PC-9 (cell line): Measurements from ENCODE around the gene PNP. TPM values are rescaled to one million over a fixed set of nuclear protein-coding genes. Genes with fewer than 3 reads are reported as not detected.
A peak's percentile ranks its signal among the peaks of the same experiment; 100 is the strongest.

Experiments used
- BruUV-seq: library from RNA; stranded (reverse); fragments of 400-500 nt; replicated peaks from 2 replicates; lab custom pipeline; 2021; lab: Mats Ljungman, UMichigan
- CTCF ChIA-PET: fragments of 300-600 bp; sonication (Branson Sonifier 250); formaldehyde crosslinking; loops from one replicate; lab custom pipeline; 2022; ENCODE audit warnings: antibody characterized with exemption; lab: Charles Lee
- POLR2A ChIA-PET: fragments of 300-600 bp; sonication (Branson Sonifier 250); formaldehyde crosslinking; loops from one replicate; lab custom pipeline; 2022; ENCODE audit warnings: antibody characterized with exemption; ENCODE audit not compliant: unreplicated experiment; lab: Charles Lee
- DNase-seq, 2 experiments: peaks; one replicate each; pipeline versions ENCODE4 v3.0.0 to v3.0.0-alpha.2; 2015 to 2022; ENCODE audit warnings: mixed read lengths in 1 of 2
- H2AFZ ChIP-seq: fragments of 200-600 bp; sonication (generic); 2 replicates; pipeline ENCODE4 v1.8.1; 2017; ENCODE audit warnings: antibody characterized with exemption
- H3F3A ChIP-seq: fragments of 200-600 bp; sonication (generic); 2 replicates; pipeline ENCODE4 v1.8.1; 2017; ENCODE audit warnings: antibody characterized with exemption, mild to moderate bottlenecking, low read depth; ENCODE audit not compliant: insufficient read depth
- H3K27ac ChIP-seq: fragments of 200-600 bp; sonication (generic); 2 replicates; pipeline ENCODE4 v1.6.1; 2016; ENCODE audit warnings: mixed run types
- H3K27me3 ChIP-seq: fragments of 200-600 bp; sonication (generic); 2 replicates; pipeline ENCODE4 v1.6.1; 2016; ENCODE audit warnings: low read depth, mixed run types; ENCODE audit not compliant: insufficient read depth
- H3K36me3 ChIP-seq: fragments of 200-600 bp; sonication (generic); 2 replicates; pipeline ENCODE4 v1.6.1; 2016; ENCODE audit warnings: low read depth, mixed run types
- H3K4me1 ChIP-seq: fragments of 200-600 bp; sonication (generic); replicated peaks from 2 replicates; pipeline ENCODE4 v1.6.1; 2016; ENCODE audit warnings: mixed run types; ENCODE audit not compliant: insufficient read depth
- H3K4me2 ChIP-seq: fragments of 200-600 bp; sonication (generic); 2 replicates; pipeline ENCODE4 v1.6.1; 2017; ENCODE audit warnings: mixed run types
- H3K4me3 ChIP-seq: fragments of 200-600 bp; sonication (generic); 2 replicates; pipeline ENCODE4 v1.6.1; 2016; ENCODE audit warnings: mixed run types
- H3K79me2 ChIP-seq: fragments of 200-600 bp; sonication (generic); 2 replicates; pipeline ENCODE4 v1.6.1; 2017; ENCODE audit warnings: low read depth, mixed run types
- H3K9me2 ChIP-seq: fragments of 200-600 bp; sonication (generic); 2 replicates; pipeline ENCODE4 v1.8.1; 2017; ENCODE audit warnings: mild to moderate bottlenecking; ENCODE audit not compliant: insufficient read depth
- H3K9me3 ChIP-seq: fragments of 200-600 bp; sonication (generic); 2 replicates; pipeline ENCODE4 v1.8.1; 2016; ENCODE audit warnings: low read depth; ENCODE audit not compliant: insufficient read depth
- H4K20me1 ChIP-seq: fragments of 200-600 bp; sonication (generic); 2 replicates; pipeline ENCODE4 v1.8.1; 2017; ENCODE audit not compliant: insufficient read depth
- CTCF ChIP-seq: fragments of 200-600 bp; sonication (generic); conservative IDR thresholded peaks from 2 replicates; pipeline ENCODE4 v1.6.1; 2017; ENCODE audit warnings: mixed run types, antibody characterized with exemption, mild to moderate bottlenecking, moderate library complexity
- EZH2 ChIP-seq: fragments of 200-600 bp; sonication (generic); IDR thresholded peaks from 2 replicates; pipeline ENCODE4 v1.8.0; 2017; ENCODE audit warnings: antibody characterized with exemption, low read depth
- intact Hi-C: fragments of 100-400 bp; cut with micrococcal nuclease; formaldehyde crosslinking; loops from one replicate; pipeline ENCODE4 v1.10.0; 2022; ENCODE audit not compliant: unreplicated experiment
- total RNA-seq: library from RNA; stranded (reverse); gene quantifications from 2 replicates; pipeline ENCODE4 v1.2.3, GENCODE V29; 2021

Gene PNP
- total RNA-seq, 1 experiment from 2014 or later: 26.9 TPM

- Histone ChIP-seq H3K4me2 (peak overlapping the region; percentile 100), H3K9me3 (no peaks in the 10 kb centered on the region), H3K79me2 (peaks cover 23% of the 10 kb centered on the region), H4K20me1 (no peaks in the 10 kb centered on the region), H3K27ac (peak overlapping the region; percentile 80), H3K36me3 (no peaks in the 10 kb centered on the region), H2AFZ (peak overlapping the region; percentile 94), H3K4me3 (peak overlapping the region; percentile 80), H3K27me3 (no peaks in the 10 kb centered on the region), H3K4me1 (no peaks in the 10 kb centered on the region; the same call in none of the 2 replicates), H3F3A (peaks cover 11% of the 10 kb centered on the region; the same call in 1 of the 2 replicates), H3K9me2 (no peaks in the 10 kb centered on the region)
- POLR2A ChIA-PET: interaction anchor here (0.7 to 1.2 kb wide), 2 partner anchors 8 to 130 kb away, joined by 5 to 6 read pairs; partner anchors contain the start of gene PIP4P1
- intact Hi-C loops: loop anchor here (1.0 to 10.0 kb wide), 2 partner anchors 9 to 125 kb away; partner anchors contain the start of genes PARP2 and PIP4P1
- CTCF ChIA-PET: interaction anchor here (0.6 kb wide), 1 partner anchor 17 kb away, joined by 3 read pairs; no protein-coding TSS in a partner anchor
- TF ChIP-seq EZH2 (no peak), CTCF (no peak)
- BruUV-seq: TSS peak; percentile 48
- DNase-seq: peak; percentile 16 to 63
Measured at GRCh38 chr14:20469890-20470602, 840 bp downstream of the PNP start.

- H3F3A ChIP-seq: peaks cover 11% of the 10 kb centered on the region; the same call in 1 of the 2 replicates
- H3K27me3 ChIP-seq: no peaks in the 10 kb centered on the region
- no peaks in the 10 kb centered on the region for H3K36me3 ChIP-seq
- peak overlapping the region; percentile 80 for H3K27ac ChIP-seq
- CTCF ChIA-PET: no interaction called here
- no peaks in the 10 kb centered on the region for H4K20me1 ChIP-seq
- no peaks in the 10 kb centered on the region; the same call in none of the 2 replicates for H3K4me1 ChIP-seq
- H3K4me3 ChIP-seq: peak overlapping the region; percentile 80
- POLR2A ChIA-PET: interaction anchor here (0.7 to 1.2 kb wide), 2 partner anchors 9 to 129 kb away, joined by 5 to 6 read pairs; partner anchors contain the start of gene PIP4P1
- peaks cover 23% of the 10 kb centered on the region for H3K79me2 ChIP-seq
- TF ChIP-seq CTCF: no peak
- TF ChIP-seq EZH2: no peak
- DNase-seq: peak in 1 of 2 experiments; percentile 39
- intact Hi-C loops: no loop called here
- no TSS peak for BruUV-seq
- no peaks in the 10 kb centered on the region for H3K9me2 ChIP-seq
- H3K9me3 ChIP-seq: no peaks in the 10 kb centered on the region
- H3K4me2 ChIP-seq: peak overlapping the region; percentile 100
- peak overlapping the region; percentile 94 for H2AFZ ChIP-seq
Measured at GRCh38 chr14:20470603-20470901, 1.3 kb downstream of the PNP start.

GRCh38 chr14:20472536-20473169 lies 3.4 kb downstream of the PNP start:
- Histone ChIP-seq H3K4me2 (no peak overlapping the region), H3K4me3 (no peak overlapping the region), H3K27me3 (no peaks in the 10 kb centered on the region), H3K9me3 (no peaks in the 10 kb centered on the region), H3K36me3 (no peaks in the 10 kb centered on the region), H2AFZ (no peak overlapping the region), H4K20me1 (no peaks in the 10 kb centered on the region), H3K79me2 (peaks cover 23% of the 10 kb centered on the region), H3K4me1 (no peaks in the 10 kb centered on the region; the same call in none of the 2 replicates), H3K9me2 (no peaks in the 10 kb centered on the region), H3F3A (peaks cover 8% of the 10 kb centered on the region; the same call in 1 of the 2 replicates), H3K27ac (no peak overlapping the region)
- CTCF ChIA-PET: no interaction called here
- POLR2A ChIA-PET: interaction anchor here (0.7 kb wide), 1 partner anchor 15 kb away, joined by 4 read pairs; no protein-coding TSS in a partner anchor
- no peak for DNase-seq
- TF ChIP-seq EZH2: no peak
- TF ChIP-seq CTCF: no peak
- BruUV-seq: no TSS peak
- intact Hi-C loops: no loop called here
